ENCODE results near the gene LAMA3.

The LAMA3 gene

GRCh38 chr18:23832911-23833310, 143.7 kb downstream of the LAMA3 start:
- no peaks in the 10 kb centered on the region for H3K36me3 ChIP-seq (ENCODE audit: insufficient read depth, low read length)
- H3K9me3 ChIP-seq (ENCODE audit: control insufficient read depth, insufficient read depth, low read length), result no peaks in the 10 kb centered on the region
- no peak overlapping the region for H3K9ac ChIP-seq (ENCODE audit: low read depth, low read length)
- no peaks in the 10 kb centered on the region for H3K4me1 ChIP-seq (ENCODE audit: insufficient read depth, low read length)

GRCh38 chr18:23833714-23834113, 144.5 kb downstream of the LAMA3 start:
- Histone ChIP-seq H3K36me3 (ENCODE audit: insufficient read depth, low read length) (no peaks in the 10 kb centered on the region), H3K4me1 (ENCODE audit: insufficient read depth, low read length) (no peaks in the 10 kb centered on the region), H3K9ac (ENCODE audit: low read depth, low read length) (no peak overlapping the region), H3K9me3 (ENCODE audit: control insufficient read depth, insufficient read depth, low read length) (no peaks in the 10 kb centered on the region)

DNA sequence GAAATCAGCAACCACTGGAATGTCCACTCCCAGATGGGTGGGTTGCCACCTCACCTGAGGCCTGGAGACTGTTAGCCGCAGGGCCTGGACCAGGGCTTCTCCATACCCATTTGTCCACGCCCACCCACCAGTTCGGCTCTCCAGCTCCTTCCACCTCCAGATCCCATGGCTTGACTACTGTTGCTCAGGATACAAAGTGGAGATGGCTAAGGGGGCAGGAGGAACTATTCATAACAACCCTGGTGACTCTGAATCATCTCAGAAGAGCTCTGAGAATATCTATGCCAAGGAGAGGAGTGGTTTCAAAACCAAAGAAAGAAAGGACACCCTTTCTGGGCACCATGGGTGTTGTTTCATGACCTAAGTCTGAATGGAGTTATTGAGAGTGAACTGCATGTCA, 145.8 kb downstream of the LAMA3 start:
- no peaks in the 10 kb centered on the region for H3K4me1 ChIP-seq (ENCODE audit: insufficient read depth, low read length)
- H3K36me3 ChIP-seq (ENCODE audit: insufficient read depth, low read length), result no peaks in the 10 kb centered on the region
- H3K9ac ChIP-seq (ENCODE audit: low read depth, low read length), result no peak overlapping the region
- H3K9me3 ChIP-seq (ENCODE audit: control insufficient read depth, insufficient read depth, low read length), result no peaks in the 10 kb centered on the region

GRCh38 chr18:23835506-23835905, 146.3 kb downstream of the LAMA3 start:
- Histone ChIP-seq H3K4me1 (ENCODE audit: insufficient read depth, low read length) (no peaks in the 10 kb centered on the region), H3K9ac (ENCODE audit: low read depth, low read length) (no peak overlapping the region), H3K36me3 (ENCODE audit: insufficient read depth, low read length) (no peaks in the 10 kb centered on the region), H3K9me3 (ENCODE audit: control insufficient read depth, insufficient read depth, low read length) (no peaks in the 10 kb centered on the region)

DNA sequence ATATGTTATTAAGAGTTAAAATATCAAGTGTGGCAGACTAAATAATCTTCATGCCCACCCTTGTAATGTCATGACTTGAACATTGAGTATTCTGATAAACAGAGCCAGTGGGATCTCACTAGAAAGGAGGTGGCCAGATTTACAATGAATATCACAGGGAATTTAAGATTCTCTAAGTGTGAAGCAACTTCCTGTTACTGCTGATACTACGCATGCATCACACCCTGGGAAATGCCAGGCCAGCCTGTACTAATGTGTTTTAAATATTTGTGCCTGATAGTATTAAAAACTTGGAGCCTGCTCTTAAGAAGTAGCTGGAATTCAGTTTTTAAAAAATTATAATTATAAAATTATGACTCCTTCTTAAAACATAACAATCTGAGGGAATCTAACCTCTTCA, 148.3 kb downstream of the LAMA3 start:
- Histone ChIP-seq H3K4me1 (ENCODE audit: insufficient read depth, low read length) (no peaks in the 10 kb centered on the region), H3K9me3 (ENCODE audit: control insufficient read depth, insufficient read depth, low read length) (no peaks in the 10 kb centered on the region), H3K9ac (ENCODE audit: low read depth, low read length) (no peak overlapping the region), H3K36me3 (ENCODE audit: insufficient read depth, low read length) (no peaks in the 10 kb centered on the region)

GRCh38 chr18:23838233-23838632, 149.0 kb downstream of the LAMA3 start:
- no peaks in the 10 kb centered on the region for H3K4me1 ChIP-seq (ENCODE audit: insufficient read depth, low read length)
- H3K36me3 ChIP-seq (ENCODE audit: insufficient read depth, low read length), result no peaks in the 10 kb centered on the region
- no peak overlapping the region for H3K9ac ChIP-seq (ENCODE audit: low read depth, low read length)
- H3K9me3 ChIP-seq (ENCODE audit: control insufficient read depth, insufficient read depth, low read length), result no peaks in the 10 kb centered on the region

DNA sequence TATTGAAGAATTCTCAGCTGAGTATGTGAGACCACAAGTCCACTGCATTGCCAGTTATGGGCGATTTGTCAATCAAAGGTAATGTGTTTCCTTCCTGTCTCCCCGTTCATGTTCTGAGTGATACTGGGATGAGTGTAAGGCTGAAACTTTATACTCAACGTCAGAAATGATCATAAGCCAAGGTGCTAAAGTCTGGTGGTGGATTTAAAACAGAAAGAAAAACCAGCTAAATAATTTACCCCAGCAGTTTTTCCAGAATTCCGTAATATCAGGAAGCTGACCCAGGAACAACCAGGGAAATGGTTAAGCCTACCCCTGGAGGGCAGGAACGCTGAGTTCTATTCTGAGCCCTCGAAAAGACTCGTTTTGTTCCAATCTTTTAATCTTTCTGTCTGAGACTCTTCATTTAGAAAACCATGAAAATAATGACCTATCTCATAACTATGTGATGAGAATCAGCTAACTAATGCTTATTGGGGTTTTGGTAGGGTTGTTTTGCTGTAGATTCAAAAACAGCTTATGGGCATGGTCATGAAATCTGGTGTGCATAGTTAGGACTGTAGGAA, 149.6 kb downstream of the LAMA3 start:
- no peaks in the 10 kb centered on the region for H3K9me3 ChIP-seq (ENCODE audit: control insufficient read depth, insufficient read depth, low read length)
- no peak overlapping the region for H3K9ac ChIP-seq (ENCODE audit: low read depth, low read length)
- H3K4me1 ChIP-seq (ENCODE audit: insufficient read depth, low read length), result no peaks in the 10 kb centered on the region
- H3K36me3 ChIP-seq (ENCODE audit: insufficient read depth, low read length), result no peaks in the 10 kb centered on the region

DNA sequence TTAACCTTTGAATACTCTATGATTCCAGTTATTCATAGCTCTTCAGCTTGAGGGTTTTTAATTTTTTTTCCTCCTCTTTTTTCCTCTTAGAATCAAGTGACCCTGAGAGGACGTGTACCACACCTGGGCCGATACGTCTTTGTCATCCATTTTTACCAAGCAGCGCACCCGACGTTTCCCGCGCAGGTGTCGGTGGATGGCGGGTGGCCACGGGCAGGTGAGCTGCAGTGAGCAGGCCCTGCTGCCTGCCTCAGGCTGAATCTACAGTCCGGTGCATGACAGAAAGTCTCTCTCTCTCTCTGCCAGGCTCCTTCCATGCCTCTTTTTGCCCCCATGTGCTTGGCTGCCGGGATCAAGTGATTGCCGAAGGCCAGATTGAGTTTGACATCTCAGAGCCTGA, 153.1 kb downstream of the LAMA3 start:
- H3K36me3 ChIP-seq (ENCODE audit: insufficient read depth, low read length), result no peaks in the 10 kb centered on the region
- H3K4me1 ChIP-seq (ENCODE audit: insufficient read depth, low read length), result peaks cover 14% of the 10 kb centered on the region
- no peaks in the 10 kb centered on the region for H3K9me3 ChIP-seq (ENCODE audit: control insufficient read depth, insufficient read depth, low read length)
- no peak overlapping the region for H3K9ac ChIP-seq (ENCODE audit: low read depth, low read length)

DNA sequence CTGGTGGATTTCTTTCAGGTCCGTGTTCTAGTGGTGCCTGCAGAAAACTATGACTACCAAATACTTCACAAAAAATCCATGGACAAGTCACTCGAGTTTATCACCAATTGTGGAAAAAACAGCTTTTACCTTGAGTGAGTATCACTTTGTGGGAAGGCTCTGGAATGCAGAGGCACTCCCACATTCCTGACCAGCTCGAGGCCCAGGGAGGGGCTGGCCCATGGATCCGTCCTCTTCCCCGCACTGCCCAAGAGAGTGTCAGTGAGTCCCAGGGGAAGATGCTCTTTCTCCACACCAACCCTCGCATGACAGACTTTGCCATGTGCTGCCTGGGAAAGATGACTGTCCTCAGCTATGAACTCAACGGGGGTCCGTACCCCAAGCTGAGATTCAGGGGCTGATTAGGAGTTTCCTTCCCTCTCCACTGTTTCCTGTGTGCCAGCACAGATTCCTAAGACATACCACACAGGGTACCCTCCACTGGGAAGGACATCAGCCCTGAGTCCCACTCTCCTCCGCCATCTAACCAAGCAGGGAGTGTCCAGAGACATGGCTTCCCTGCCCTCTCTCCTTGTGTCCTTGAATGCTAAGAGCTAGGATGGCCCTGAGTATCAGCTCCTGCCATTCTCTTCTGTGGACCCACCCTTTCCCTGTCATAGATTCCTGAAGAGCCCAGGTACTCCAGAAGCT, 155.9 kb downstream of the LAMA3 start:
- Histone ChIP-seq H3K36me3 (ENCODE audit: insufficient read depth, low read length) (no peaks in the 10 kb centered on the region), H3K4me1 (ENCODE audit: insufficient read depth, low read length) (peaks cover 22% of the 10 kb centered on the region), H3K9ac (ENCODE audit: low read depth, low read length) (no peak overlapping the region; the same call in 1 of the 2 replicates), H3K9me3 (ENCODE audit: control insufficient read depth, insufficient read depth, low read length) (no peaks in the 10 kb centered on the region)

GRCh38 chr18:23845988-23846630, 156.9 kb downstream of the LAMA3 start:
- H3K36me3 ChIP-seq (ENCODE audit: insufficient read depth, low read length), result no peaks in the 10 kb centered on the region

GRCh38 chr18:23847321-23847986, 158.2 kb downstream of the LAMA3 start:
- Histone ChIP-seq H3K4me1 (ENCODE audit: insufficient read depth, low read length) (peaks cover 22% of the 10 kb centered on the region), H3K9me3 (ENCODE audit: control insufficient read depth, insufficient read depth, low read length) (no peaks in the 10 kb centered on the region), H3K9ac (ENCODE audit: low read depth, low read length) (no peak overlapping the region), H3K36me3 (ENCODE audit: insufficient read depth, low read length) (no peaks in the 10 kb centered on the region)

More at GRCh38 chr18:23845988-23846630, 156.9 kb downstream of the LAMA3 start:
- Histone ChIP-seq H3K9ac (ENCODE audit: low read depth, low read length) (no peak overlapping the region), H3K4me1 (ENCODE audit: insufficient read depth, low read length) (peaks cover 22% of the 10 kb centered on the region), H3K9me3 (ENCODE audit: control insufficient read depth, insufficient read depth, low read length) (no peaks in the 10 kb centered on the region)

DNA sequence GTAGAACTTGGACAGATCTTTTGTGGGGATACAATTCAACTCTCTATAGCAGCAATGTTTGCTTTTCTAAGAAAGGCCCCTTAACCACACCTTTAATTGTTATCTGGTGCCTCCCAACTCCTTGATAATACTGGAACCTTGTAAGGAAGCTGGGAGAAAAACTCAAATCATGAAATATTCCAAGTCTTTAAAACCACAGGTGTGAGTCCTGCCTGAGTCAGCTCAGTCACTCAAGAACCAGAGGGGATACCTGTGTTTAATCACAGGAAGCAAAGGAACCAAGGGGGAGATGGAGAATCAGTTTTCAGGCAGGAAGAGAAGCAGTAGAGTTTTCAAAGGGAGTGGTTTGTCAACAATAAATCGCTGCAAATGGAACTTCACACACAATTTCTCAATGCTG, 159.9 kb downstream of the LAMA3 start:
- no peaks in the 10 kb centered on the region for H3K36me3 ChIP-seq (ENCODE audit: insufficient read depth, low read length)
- H3K9ac ChIP-seq (ENCODE audit: low read depth, low read length), result no peak overlapping the region
- no peaks in the 10 kb centered on the region for H3K9me3 ChIP-seq (ENCODE audit: control insufficient read depth, insufficient read depth, low read length)
- peaks cover 21% of the 10 kb centered on the region for H3K4me1 ChIP-seq (ENCODE audit: insufficient read depth, low read length)

DNA sequence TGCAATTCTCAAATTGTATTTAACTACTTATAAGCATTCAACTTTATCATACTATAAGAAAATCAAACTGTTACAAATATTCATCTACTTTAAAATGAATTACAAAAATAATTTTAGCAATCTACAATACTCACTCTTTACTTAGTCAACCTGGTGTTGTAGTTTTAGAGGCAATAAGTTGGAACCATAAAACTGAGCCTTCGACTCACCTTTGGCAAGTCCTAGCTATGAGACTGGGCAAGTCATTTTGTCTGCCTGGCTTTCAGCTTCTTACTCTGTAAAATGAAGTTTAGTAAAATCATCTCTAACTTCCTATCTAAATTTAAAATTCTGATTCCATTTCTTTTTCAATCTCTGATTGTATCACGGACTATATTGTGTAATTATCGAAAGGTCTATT, 161.0 kb downstream of the LAMA3 start:
- no peaks in the 10 kb centered on the region for H3K36me3 ChIP-seq (ENCODE audit: insufficient read depth, low read length)
- peaks cover 11% of the 10 kb centered on the region for H3K4me1 ChIP-seq (ENCODE audit: insufficient read depth, low read length)
- H3K9me3 ChIP-seq (ENCODE audit: control insufficient read depth, insufficient read depth, low read length), result no peaks in the 10 kb centered on the region
- H3K9ac ChIP-seq (ENCODE audit: low read depth, low read length), result no peak overlapping the region

DNA sequence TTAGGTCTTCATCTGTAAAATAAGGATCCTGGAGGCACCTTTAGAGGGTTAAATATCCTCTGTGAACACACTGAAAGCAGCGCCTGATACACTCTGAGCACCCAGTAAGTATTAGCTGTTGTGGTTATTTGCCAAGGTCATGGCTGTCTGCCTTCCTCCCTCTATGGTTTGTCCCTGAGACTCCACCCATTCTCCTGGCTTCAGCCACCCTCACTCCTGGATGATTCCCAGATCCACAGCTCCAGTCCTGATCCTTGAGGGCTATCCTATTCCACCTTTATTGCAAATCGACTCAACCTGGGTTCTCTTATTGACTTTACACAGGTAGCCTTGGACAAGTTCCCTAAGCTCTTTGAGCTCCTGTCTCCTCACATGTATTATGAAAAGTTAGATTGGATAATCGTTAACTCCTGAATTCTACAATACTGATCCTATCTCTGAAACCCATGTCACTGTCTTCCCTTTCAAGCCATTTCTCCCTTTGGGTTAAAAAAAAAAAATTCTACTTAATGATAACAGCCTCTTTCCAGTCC, 162.3 kb downstream of the LAMA3 start:
- Histone ChIP-seq H3K4me1 (ENCODE audit: insufficient read depth, low read length) (peaks cover 19% of the 10 kb centered on the region), H3K9me3 (ENCODE audit: control insufficient read depth, insufficient read depth, low read length) (no peaks in the 10 kb centered on the region), H3K36me3 (ENCODE audit: insufficient read depth, low read length) (no peaks in the 10 kb centered on the region), H3K9ac (ENCODE audit: low read depth, low read length) (no peak overlapping the region)
